Measurements from ENCODE around the gene ELFN2.

- TF ChIP-seq CTCF (IDR thresholded peaks at IDR 0.05; ENCODE audit: low read depth, low read length, missing input control) = no peak
- no peak for TF ChIP-seq TAF1 (conservative IDR thresholded peaks at IDR 0.05)
- TF ChIP-seq, protein P1, sequence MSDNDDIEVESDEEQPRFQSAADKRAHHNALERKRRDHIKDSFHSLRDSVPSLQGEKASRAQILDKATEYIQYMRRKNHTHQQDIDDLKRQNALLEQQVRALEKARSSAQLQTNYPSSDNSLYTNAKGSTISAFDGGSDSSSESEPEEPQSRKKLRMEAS (IDR thresholded peaks at IDR 0.05) = no peak
- TF ChIP-seq REST (IDR thresholded peaks at IDR 0.05) = no peak
- TF ChIP-seq GABPA (IDR thresholded peaks at IDR 0.05 in 1 of 2, conservative IDR thresholded peaks at IDR 0.05 in 1 of 2) = no peak
- TF ChIP-seq JUND (IDR thresholded peaks at IDR 0.05) = no peak
- TF ChIP-seq YY1 (IDR thresholded peaks at IDR 0.05) = no peak
- no peak for TF ChIP-seq SP1 (IDR thresholded peaks at IDR 0.05)
- TF ChIP-seq RAD21 (IDR thresholded peaks at IDR 0.05) = no peak
- TF ChIP-seq RXRA (IDR thresholded peaks at IDR 0.05) = no peak
- TF ChIP-seq ATF3 (IDR thresholded peaks at IDR 0.05) = no peak
- TF ChIP-seq, protein P2, sequence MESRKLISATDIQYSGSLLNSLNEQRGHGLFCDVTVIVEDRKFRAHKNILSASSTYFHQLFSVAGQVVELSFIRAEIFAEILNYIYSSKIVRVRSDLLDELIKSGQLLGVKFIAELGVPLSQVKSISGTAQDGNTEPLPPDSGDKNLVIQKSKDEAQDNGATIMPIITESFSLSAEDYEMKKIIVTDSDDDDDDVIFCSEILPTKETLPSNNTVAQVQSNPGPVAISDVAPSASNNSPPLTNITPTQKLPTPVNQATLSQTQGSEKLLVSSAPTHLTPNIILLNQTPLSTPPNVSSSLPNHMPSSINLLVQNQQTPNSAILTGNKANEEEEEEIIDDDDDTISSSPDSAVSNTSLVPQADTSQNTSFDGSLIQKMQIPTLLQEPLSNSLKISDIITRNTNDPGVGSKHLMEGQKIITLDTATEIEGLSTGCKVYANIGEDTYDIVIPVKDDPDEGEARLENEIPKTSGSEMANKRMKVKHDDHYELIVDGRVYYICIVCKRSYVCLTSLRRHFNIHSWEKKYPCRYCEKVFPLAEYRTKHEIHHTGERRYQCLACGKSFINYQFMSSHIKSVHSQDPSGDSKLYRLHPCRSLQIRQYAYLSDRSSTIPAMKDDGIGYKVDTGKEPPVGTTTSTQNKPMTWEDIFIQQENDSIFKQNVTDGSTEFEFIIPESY (IDR thresholded peaks at IDR 0.05) = no peak
- TF ChIP-seq FOXA1 (IDR thresholded peaks at IDR 0.05) = no peak
Observed at GRCh38 chr22:37409459-37410050, 17.7 kb downstream of the ELFN2 start.

Data from liver (tissue), 3 donors.